ENCODE measurements around the gene SOX9.

DNA sequence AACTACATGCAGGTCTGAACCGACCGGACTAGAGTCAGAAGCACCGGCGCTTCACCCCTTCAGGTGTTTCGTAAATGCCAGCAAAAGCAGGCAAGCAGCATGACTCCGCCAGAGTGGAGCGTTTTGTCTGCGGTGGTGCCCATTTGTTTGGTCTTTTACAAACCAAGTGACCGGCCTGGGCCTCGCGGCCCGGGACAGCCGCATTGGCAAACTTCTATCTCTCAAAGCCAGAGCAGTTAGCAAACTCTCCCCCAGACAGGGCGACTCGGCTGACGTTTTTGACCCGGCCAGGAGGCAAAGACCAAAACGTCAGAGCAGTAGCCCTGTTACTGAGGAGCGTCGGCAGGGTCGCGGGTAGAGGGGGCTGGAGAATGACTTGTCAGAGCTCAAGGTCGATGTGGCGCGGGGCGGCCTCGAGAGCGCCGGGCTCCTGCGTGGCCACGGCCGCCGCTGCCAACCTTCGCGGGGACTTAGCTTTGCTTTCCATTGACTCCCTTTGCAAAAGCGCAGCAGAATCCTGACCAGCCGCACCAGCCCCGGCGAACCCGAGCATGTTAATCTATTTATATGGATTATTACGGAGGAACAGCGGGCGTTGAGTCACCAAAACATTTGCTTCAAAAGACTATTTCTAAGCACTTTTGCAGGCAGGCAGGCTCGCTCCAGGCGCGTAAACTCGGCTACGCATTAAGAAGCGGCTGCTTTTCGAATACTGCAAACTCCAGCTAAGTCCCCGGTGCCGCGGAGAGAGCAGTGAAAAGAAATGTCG is 763 bp upstream of the SOX9 start:
- TF ChIP-seq, protein P1, sequence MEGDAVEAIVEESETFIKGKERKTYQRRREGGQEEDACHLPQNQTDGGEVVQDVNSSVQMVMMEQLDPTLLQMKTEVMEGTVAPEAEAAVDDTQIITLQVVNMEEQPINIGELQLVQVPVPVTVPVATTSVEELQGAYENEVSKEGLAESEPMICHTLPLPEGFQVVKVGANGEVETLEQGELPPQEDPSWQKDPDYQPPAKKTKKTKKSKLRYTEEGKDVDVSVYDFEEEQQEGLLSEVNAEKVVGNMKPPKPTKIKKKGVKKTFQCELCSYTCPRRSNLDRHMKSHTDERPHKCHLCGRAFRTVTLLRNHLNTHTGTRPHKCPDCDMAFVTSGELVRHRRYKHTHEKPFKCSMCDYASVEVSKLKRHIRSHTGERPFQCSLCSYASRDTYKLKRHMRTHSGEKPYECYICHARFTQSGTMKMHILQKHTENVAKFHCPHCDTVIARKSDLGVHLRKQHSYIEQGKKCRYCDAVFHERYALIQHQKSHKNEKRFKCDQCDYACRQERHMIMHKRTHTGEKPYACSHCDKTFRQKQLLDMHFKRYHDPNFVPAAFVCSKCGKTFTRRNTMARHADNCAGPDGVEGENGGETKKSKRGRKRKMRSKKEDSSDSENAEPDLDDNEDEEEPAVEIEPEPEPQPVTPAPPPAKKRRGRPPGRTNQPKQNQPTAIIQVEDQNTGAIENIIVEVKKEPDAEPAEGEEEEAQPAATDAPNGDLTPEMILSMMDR (optimal IDR thresholded peaks at IDR 0.05 in 1 of 3, IDR thresholded peaks at IDR 0.05 in 1 of 3, conservative IDR thresholded peaks at IDR 0.05 in 1 of 3; ENCODE audit: extremely low read depth in 1 of 3, insufficient read depth in 2 of 3, low read length in 3 of 3), result no peak
- TF ChIP-seq EZH2 (IDR thresholded peaks at IDR 0.05; ENCODE audit: low read length), result no peak

All from keratinocyte (primary cell).